ENCODE measurements around the gene HOXC10.

The HOXC10 gene

DNA sequence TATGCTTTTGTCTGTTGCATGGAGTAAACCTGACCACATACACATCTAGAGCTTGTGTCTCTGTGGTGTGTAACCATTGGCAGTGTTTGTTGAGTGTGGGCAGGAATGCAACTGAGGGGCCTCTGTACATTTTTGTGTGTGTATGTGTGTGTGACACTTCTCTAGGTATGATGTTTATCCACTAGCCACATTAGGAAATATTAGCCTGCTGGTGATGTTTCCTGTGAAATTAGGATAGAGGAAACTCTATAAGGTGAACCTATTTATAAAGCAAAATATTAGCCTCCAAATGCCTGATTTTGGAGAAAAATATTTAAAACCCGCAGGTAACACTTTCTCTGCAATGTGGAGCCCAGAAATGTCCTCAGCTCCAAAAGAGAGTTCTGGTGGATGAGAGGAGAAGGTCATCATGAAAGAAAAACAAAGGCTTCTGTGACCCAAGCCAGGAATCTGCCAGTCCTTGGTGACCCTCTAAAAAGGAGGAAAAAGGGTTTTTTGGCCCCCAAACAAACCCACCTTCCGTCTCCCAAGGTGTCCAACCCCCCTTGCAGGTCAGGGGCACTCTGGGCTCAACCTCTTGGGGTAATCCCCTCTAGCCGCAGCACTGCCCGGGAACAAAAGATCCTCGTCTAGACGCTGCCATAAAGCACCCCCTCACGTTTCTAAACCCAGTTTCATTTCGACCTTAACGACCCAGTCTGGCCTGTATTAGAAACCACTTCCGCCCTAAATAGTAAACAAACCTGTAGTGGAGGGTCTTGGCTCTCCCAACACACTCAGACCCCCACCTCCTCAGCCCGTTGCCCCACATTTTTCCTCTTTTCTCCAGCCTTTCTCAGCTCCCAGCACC is 7.1 kb upstream of the HOXC10 start:
- DNase-seq: no peak

DNA sequence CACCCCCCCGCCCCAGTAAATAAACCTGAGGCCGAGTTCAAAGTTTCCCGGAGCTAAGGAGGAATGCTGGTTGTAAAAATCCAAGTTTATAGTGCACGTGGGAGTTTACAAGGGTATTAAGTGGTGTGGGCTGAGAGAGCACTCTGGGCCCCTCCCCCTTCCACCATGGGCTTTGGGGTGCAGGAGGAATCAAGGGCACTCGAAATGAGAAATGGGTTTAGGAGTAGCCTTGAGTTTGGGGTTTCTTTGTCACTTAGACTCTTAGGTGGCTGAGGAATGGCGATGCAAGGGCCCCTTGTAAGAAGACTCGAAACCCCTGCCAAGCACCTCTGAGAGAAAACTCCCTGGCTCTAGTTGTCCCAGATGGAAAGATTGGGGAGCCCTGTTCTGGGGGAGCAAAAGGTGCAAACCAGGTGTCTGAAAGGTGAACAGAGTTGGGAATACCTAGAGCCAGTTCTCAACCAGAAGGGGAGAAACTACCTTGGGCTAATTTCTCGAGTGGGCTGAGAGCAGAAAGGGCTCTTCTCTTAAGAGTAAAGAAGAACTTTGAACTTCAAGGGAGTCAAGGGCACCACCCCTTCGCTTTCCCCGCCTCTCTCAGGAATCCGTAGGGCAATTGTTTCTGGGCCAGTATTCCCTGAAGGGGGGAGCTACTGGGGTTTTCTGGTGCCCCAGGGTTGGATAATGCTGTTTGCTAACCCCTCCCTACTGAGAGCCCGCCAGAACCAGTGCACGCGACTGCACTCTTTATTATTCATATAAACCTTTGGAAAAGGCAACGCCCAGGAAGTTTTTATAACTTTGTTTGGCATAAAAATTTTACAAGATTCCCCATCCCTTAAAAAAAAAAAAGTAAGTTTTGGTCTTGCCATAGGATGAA is 6.2 kb upstream of the HOXC10 start:
- no peak for DNase-seq

GRCh38 chr12:53980104-53980801 is 4.7 kb upstream of the HOXC10 start:
- no peak for DNase-seq

- DNase-seq: no peak
These were observed 4.0 kb upstream of the HOXC10 start for GRCh38 chr12:53980802-53981496.

DNA sequence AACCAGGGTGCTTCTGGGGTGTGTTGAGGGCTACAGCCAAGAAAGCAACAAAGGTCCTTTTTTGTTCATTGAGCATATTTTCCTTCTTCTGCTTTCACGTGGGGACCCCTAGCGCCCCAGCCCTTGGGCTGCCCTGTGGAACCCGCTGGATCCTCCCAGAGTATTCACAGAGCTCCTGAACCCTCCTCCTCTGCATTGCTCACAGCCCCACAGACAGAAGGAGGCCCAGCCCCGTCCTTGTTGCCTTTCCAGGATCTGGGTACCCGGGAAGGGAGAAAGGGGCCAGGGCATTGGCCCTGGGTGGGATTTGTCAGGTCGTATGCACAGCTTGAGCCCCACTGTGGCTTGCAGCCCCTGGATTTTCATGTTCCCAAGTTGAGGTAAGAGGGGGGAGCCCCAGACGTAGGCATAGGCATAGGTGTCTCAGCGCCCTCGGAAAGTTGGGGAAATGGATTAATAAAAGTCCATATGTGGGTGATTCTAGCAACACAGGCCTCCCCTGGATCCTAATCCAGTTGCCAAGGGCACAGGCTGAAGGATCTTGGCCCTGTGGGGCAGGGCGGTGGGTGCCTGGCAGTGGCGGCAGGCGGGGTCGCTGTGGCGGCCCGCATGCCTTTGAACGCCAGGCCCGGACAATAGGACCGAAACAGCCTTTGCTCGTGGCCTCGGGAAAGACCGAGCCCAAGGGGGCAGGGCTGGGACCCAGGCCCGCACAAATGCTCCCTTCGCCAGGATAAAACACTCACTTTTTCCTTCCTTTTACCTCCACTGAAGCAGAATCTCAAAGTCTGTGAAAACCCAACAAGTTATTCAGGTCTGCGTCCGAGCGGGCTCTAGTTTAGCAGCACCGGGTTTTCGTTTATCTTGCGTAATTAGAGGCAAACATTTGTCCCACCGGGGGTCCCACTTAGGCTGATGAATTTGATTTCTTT is 3.0 kb upstream of the HOXC10 start:
- no peak for DNase-seq

- DNase-seq: no peak
These were observed 2.0 kb upstream of the HOXC10 start for GRCh38 chr12:53982648-53983567.

GRCh38 chr12:53983568-53983949 is 1.4 kb upstream of the HOXC10 start:
- DNase-seq: no peak

DNA sequence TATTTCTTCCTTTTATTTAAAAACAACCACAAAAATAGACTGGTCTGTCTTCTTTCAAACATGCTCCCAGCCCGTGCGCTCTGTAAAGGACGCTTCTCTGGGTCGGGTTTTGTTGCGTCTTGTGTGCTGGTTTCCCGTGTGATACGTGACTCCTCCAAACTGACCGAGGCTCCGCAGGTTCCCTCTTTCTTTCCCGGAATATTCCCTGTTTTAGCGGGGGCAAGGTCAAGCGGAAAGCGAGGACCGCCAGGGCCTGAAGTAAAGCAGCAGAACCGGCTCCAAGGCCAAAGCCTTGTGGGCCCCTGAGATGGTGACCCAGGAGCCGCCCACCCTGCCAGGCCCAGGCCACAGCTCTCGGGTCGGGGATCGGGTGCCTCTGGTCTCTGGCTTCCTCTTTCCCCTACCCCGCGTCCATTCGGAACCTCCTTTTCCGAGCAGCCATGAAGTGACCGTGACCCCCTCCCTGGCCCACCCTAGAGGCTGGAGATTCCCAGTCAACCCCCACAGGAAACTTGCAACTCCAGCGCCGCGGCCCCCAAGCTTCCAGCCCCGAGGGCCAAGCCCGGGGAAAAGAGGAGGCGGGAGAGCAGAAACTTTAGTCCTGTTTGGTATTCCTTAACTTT is 885 bp upstream of the HOXC10 start:
- no peak for DNase-seq

DNA sequence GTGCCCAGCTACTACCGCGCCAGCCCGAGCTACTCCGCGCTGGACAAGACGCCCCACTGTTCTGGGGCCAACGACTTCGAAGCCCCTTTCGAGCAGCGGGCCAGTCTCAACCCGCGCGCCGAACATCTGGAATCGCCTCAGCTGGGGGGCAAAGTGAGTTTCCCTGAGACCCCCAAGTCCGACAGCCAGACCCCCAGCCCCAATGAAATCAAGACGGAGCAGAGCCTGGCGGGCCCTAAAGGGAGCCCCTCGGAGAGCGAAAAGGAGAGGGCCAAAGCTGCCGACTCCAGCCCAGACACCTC is 697 bp downstream of the HOXC10 start:
- DNase-seq: no peak

- no peak for DNase-seq
These were observed 1.2 kb downstream of the HOXC10 start for GRCh38 chr12:53985994-53986685.

DNA sequence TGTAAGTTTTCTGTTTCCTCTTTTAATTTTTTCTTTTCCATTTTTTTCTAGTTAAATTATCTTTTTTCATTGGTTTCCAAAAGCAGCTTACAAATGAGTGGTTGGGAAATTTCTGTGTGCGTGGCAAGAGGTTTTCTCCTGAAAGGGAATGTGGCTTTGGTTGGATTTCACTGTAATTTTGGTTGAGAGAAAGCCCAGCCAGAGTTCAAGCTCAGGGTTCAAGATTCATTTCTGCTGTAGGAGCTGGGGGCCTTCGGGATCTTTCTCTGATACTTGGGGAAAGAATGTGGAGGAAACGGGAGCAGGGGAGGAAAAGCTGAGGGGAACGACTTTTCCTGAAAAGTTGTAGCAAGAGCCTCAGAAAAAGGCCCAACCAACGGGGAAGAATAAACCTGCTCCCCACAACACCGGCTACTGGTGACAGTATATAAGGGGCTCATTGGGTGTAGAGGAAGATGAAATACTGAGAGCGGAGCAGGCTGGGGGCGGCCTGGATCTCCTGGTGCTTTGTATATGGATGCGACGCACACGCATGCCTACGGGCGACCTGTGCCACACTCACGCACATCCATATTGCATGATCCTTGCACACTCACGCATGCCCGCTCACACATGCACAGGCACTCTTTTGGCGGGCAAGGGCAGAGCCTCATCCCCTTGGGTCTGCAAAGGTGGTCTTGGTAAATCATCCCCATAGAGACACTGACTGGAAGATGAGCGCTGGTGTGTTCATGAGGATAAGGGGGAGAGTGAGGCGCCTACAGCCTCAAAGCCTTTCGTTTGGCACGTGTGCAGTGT is 1.9 kb downstream of the HOXC10 start:
- no peak for DNase-seq

DNA sequence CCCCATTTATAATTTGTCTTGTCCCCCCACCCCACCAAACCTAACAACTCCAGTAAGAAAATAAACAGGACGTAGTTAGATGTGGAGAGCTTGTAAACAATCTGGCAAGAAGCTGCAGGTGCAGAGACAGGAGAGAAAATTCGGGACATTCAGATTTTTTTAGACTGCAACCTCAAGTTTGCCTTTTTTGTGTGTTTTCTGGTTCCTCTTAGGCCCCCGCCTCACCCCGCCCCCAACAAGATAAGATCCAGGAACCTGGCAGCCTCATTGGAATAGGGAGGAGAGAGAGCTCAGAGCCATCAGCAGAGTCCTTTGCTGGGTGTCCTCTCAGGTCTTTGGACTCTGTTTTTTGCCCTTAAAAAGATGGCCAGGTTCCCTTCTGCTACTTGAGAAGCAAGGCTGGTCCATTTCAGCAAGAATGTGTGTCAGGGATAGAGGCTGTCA is 2.9 kb downstream of the HOXC10 start:
- no peak for DNase-seq

DNA sequence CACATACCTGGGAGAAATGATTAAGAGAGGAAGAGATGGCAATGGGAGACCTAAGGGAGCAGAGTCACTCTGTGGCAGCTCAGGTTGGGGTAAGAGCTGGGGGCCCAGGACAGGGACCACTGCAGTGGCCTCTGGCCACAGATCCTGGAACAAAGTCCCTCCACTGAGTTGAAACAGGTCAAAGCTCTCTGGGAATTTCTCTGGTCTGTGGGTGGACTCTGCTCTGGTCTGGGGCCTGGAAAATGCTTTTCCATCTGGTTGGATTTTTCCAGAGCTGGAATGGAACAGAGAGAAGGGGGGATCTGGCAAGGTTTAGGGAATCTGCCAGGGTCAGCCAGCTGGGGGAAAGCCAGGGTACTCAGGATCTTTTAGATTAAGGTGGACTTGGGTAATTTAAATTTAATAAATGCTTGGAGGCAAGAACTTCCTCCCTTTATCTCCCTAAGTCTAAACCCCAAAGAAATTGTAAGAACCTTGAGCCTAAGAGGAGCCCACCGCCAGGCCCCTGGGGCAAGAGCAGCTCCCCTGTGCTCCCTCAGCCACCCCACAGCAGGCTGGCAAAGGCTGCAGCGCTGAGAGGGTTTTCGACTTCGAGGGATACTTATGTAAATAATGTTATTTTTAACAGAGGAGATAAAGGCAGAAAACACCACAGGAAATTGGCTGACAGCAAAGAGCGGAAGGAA is 3.7 kb downstream of the HOXC10 start:
- DNase-seq: no peak

- DNase-seq: no peak
These were observed 4.5 kb downstream of the HOXC10 start for GRCh38 chr12:53989227-53990113.

DNA sequence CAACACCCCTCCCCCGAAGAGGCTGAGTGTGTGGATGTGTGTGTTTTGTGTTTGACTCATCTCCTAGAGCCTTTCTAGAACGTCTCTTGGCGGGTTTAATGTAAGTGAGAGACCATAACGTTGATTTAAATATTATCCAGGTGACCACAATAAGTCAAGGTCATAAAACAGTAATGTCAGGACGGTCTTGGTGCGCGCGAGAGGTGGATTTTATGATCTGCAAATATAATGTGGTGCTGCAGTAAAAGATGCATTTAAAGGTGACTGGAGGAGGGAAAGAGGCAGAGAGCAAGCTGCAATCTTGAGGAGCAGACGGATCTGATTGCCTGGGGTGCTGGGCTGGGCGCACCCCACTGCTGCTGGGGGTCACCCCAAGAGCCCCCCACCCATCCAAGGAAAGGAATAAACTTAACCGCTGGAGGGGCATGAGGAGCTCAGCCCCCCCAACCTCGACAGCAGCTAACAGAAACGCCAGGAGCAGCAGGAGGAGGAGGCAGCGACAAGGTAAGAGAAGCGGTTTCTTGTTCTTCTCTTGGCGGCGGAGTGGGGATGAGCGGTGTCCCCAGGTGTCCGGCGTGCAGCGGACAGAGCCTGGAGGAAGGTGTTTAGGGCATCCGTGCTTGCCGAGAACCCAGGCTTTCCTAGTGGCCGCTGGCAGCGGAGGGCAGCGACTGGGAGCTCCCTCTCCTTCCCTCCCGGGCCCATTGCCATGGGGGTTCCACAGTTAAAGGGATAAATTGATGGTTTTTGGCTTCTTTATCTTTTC is 5.5 kb downstream of the HOXC10 start:
- DNase-seq: no peak

- DNase-seq: no peak
These were observed 6.1 kb downstream of the HOXC10 start for GRCh38 chr12:53991077-53991460.

Measured in NCI-H2171 treated with DMSO at 0.1 percent for 48 hours (cell line).